H9 (cell line): ENCODE data around the gene ST6GALNAC3. TPM values are rescaled to one million over a fixed set of nuclear protein-coding genes. Genes with fewer than 3 reads are reported as not detected.

Experiments
- DNase-seq: peaks from one replicate; pipeline ENCODE4 v3.0.0-alpha.2; 2017
- H2AFZ ChIP-seq: one replicate; pipeline ENCODE4 v1.6.1; 2013; ENCODE audit warnings: mild to moderate bottlenecking, low read length, control low read depth, moderate library complexity
- H2AK5ac ChIP-seq: 2 replicates; pipeline ENCODE4 v1.6.1; 2013; ENCODE audit warnings: low read length, control low read depth, mixed read lengths; ENCODE audit not compliant: insufficient read length
- H2BK120ac ChIP-seq: one replicate; pipeline ENCODE4 v1.6.1; 2013; ENCODE audit warnings: low read depth, mild to moderate bottlenecking, low read length, control low read depth, inconsistent platforms; ENCODE audit not compliant: poor library complexity, severe bottlenecking
- H2BK12ac ChIP-seq: 2 replicates; pipeline ENCODE4 v1.6.1; 2013; ENCODE audit warnings: low read length, control low read depth, mixed read lengths, low read depth; ENCODE audit not compliant: insufficient read length
- H2BK15ac ChIP-seq: 2 replicates; pipeline ENCODE4 v1.6.1; 2013; ENCODE audit warnings: low read depth, low read length, control low read depth
- H2BK20ac ChIP-seq: one replicate; pipeline ENCODE4 v1.6.1; 2013; ENCODE audit warnings: low read depth, mild to moderate bottlenecking, low read length, control low read depth, inconsistent platforms; ENCODE audit not compliant: poor library complexity, severe bottlenecking
- H2BK5ac ChIP-seq: 2 replicates; pipeline ENCODE4 v1.6.1; 2013; ENCODE audit warnings: low read length, control low read depth, mixed read lengths; ENCODE audit not compliant: insufficient read length
- H3K14ac ChIP-seq: 2 replicates; pipeline ENCODE4 v1.6.1; 2013; ENCODE audit warnings: low read length, control low read depth; ENCODE audit not compliant: insufficient read depth
- H3K18ac ChIP-seq: 2 replicates; pipeline ENCODE4 v1.6.1; 2013; ENCODE audit warnings: low read depth, mild to moderate bottlenecking, mixed read lengths, low read length, control low read depth; ENCODE audit not compliant: insufficient read length
- H3K23ac ChIP-seq: 2 replicates; pipeline ENCODE4 v1.6.1; 2013; ENCODE audit warnings: low read length, control low read depth, mixed read lengths, low read depth; ENCODE audit not compliant: insufficient read length
- H3K23me2 ChIP-seq: 2 replicates; pipeline ENCODE4 v1.6.1; 2013; ENCODE audit warnings: low read depth, mild to moderate bottlenecking, mixed read lengths, low read length, control low read depth; ENCODE audit not compliant: insufficient read length, poor library complexity, severe bottlenecking
- H3K27ac ChIP-seq: 2 replicates; pipeline ENCODE4 v1.5.1; 2013; ENCODE audit warnings: low read length, control low read depth, mixed read lengths, low read depth; ENCODE audit not compliant: insufficient read length
- H3K27me3 ChIP-seq: 2 replicates; pipeline ENCODE4 v1.6.1; 2013; ENCODE audit warnings: low read length, control low read depth, inconsistent platforms; ENCODE audit not compliant: insufficient read depth
- H3K4ac ChIP-seq: 2 replicates; pipeline ENCODE4 v1.6.1; 2013; ENCODE audit warnings: low read depth, mild to moderate bottlenecking, control low read depth, inconsistent platforms, low read length, moderate library complexity
- H3K4me1 ChIP-seq: 2 replicates; pipeline ENCODE4 v1.6.1; 2013; ENCODE audit warnings: low read length, control low read depth, inconsistent platforms; ENCODE audit not compliant: insufficient read depth
- H3K4me2 ChIP-seq: 2 replicates; pipeline ENCODE4 v1.6.1; 2013; ENCODE audit warnings: low read length, control low read depth, mixed read lengths; ENCODE audit not compliant: insufficient read length, insufficient read depth
- H3K56ac ChIP-seq: 2 replicates; pipeline ENCODE4 v1.6.1; 2013; ENCODE audit warnings: low read depth, mild to moderate bottlenecking, mixed read lengths, low read length, control low read depth; ENCODE audit not compliant: insufficient read length
- H3K79me1 ChIP-seq: 2 replicates; pipeline ENCODE4 v1.6.1; 2013; ENCODE audit warnings: low read depth, mild to moderate bottlenecking, moderate library complexity, low read length, control low read depth, inconsistent platforms; ENCODE audit not compliant: insufficient read depth, poor library complexity, severe bottlenecking
- H3K79me2 ChIP-seq: 2 replicates; pipeline ENCODE4 v1.6.1; 2013; ENCODE audit warnings: low read length, control low read depth, inconsistent platforms; ENCODE audit not compliant: insufficient read depth
- H3K9ac ChIP-seq: 2 replicates; pipeline ENCODE4 v1.6.1; 2013; ENCODE audit warnings: low read length, control low read depth, mixed read lengths; ENCODE audit not compliant: insufficient read length; ENCODE audit errors: extremely low read depth
- H3K9me3 ChIP-seq: one replicate; pipeline ENCODE4 v1.6.1; 2013; ENCODE audit warnings: low read depth, low read length, inconsistent platforms; ENCODE audit not compliant: control insufficient read depth
- H3T11ph ChIP-seq: one replicate; pipeline ENCODE4 v1.6.1; 2013; ENCODE audit warnings: mild to moderate bottlenecking, low read length, control low read depth, inconsistent platforms
- H4K20me1 ChIP-seq: one replicate; pipeline ENCODE4 v1.6.1; 2013; ENCODE audit not compliant: control insufficient read depth, insufficient read length, insufficient read depth
- H4K5ac ChIP-seq: 2 replicates; pipeline ENCODE4 v1.6.1; 2013; ENCODE audit warnings: low read depth, mild to moderate bottlenecking, mixed read lengths, low read length, control low read depth; ENCODE audit not compliant: insufficient read length
- H4K8ac ChIP-seq: replicated peaks from 2 replicates; pipeline ENCODE4 v1.6.1; 2013; ENCODE audit warnings: low read length, control low read depth, mixed read lengths, low read depth; ENCODE audit not compliant: insufficient read length
- H4K91ac ChIP-seq: 2 replicates; pipeline ENCODE4 v1.6.1; 2013; ENCODE audit warnings: low read depth, mild to moderate bottlenecking, moderate library complexity, mixed read lengths, low read length, control low read depth; ENCODE audit not compliant: insufficient read length
- H3K27ac Mint-ChIP-seq, 3 experiments: 2 replicates in 2 of 3; 3 replicates in 1 of 3; pipeline ENCODE4 v1.8.0; 2020 to 2021; ENCODE audit warnings: mixed read lengths in 3 of 3, mild to moderate bottlenecking in 1 of 3, moderate library complexity in 1 of 3
- H3K27me3 Mint-ChIP-seq: 2 replicates; pipeline ENCODE4 v1.8.0; 2021; ENCODE audit warnings: low read depth, mild to moderate bottlenecking, moderate library complexity, mixed read lengths
- H3K36me3 Mint-ChIP-seq, 3 experiments: 2 replicates in 2 of 3; 3 replicates in 1 of 3; pipeline ENCODE4 v1.8.0; 2020 to 2021; ENCODE audit warnings: low read depth in 3 of 3, mixed read lengths in 3 of 3; ENCODE audit not compliant: insufficient read depth in 1 of 3
- H3K4me1 Mint-ChIP-seq, 2 experiments: 2 replicates each; pipeline ENCODE4 v1.8.0; 2020; ENCODE audit warnings: mixed read lengths in 2 of 2
- H3K4me3 Mint-ChIP-seq, 2 experiments: 2 replicates in 1 of 2; 3 replicates in 1 of 2; pipeline ENCODE4 v1.8.0; 2020 to 2021; ENCODE audit warnings: mild to moderate bottlenecking in 2 of 2, mixed read lengths in 2 of 2, moderate library complexity in 1 of 2
- H3K9me3 Mint-ChIP-seq, 2 experiments: 2 replicates in 1 of 2; 3 replicates in 1 of 2; pipeline ENCODE4 v1.8.0; 2020; ENCODE audit warnings: mild to moderate bottlenecking in 2 of 2, mixed read lengths in 2 of 2, moderate library complexity in 1 of 2
- CTCF ChIP-seq: fragments of 200-600 bp; sonication (generic); conservative IDR thresholded peaks from 3 replicates; pipeline ENCODE4 v1.8.0; 2021; ENCODE audit warnings: antibody characterized with exemption, mild to moderate bottlenecking
- WGBS: extraction: QIAGEN DNeasy Blood & Tissue Kit; methylation state at CpG from one replicate; pipeline ENCODE4 v1.1.7; 2013; ENCODE audit warnings: missing lambda C conversion rate, low lambda C conversion rate, mixed read lengths; ENCODE audit not compliant: insufficient read length; ENCODE audit errors: extremely low coverage; 5-methylcytosine and 5-hydroxymethylcytosine counted together
- total RNA-seq: library from RNA; stranded (reverse); gene quantifications from 2 replicates; pipeline ENCODE4 v1.2.1, GENCODE V29; 2021

Gene ST6GALNAC3
- total RNA-seq, 1 experiment from 2014 or later = 11.2 TPM

DNA sequence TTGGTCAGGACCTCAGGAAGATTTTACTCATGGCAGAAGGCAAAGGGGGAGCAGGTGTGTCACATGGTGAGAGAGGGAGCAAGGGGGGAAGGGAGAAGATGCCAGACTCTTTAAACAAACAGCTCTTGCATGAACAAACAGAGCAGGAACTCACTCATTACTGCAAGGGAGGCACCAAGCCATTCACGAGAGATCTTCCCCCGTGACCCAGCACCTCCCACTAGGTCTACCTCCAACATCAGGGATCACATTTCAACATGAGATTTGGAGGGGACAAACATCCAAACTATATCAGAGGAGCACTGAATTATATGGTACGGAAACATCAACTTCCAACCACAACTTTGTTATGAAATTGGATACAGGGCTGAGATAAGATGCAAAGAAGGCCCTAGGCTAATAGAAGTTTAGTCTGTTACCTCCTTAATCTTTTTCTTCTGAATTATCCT lies 164.9 kb downstream of the ST6GALNAC3 start:
- peak overlapping the region; percentile 11 to 92 (median 73); a peak in 6 of 7 replicates for H3K27ac Mint-ChIP-seq
- H2AK5ac ChIP-seq = no peak overlapping the region
- no peak overlapping the region for H2BK12ac ChIP-seq
- no peak overlapping the region for H3K18ac ChIP-seq
- H3K79me2 ChIP-seq = no peaks in the 10 kb centered on the region
- H3K9me3 Mint-ChIP-seq = peaks cover 16 to 20% of the 10 kb centered on the region in 2 experiments
- no peak overlapping the region for H3K56ac ChIP-seq
- H3K4me3 Mint-ChIP-seq = peak overlapping the region in 1 of 2 experiments; percentile 53; a peak in 1 of 5 replicates
- H3K4me1 Mint-ChIP-seq = peaks cover 36 to 46% of the 10 kb centered on the region in 2 experiments
- no CpG with 5 or more reads among the region's 3 CpGs for WGBS
- no peak overlapping the region for H4K91ac ChIP-seq
- no peak overlapping the region for H3T11ph ChIP-seq
- no peak for TF ChIP-seq CTCF
- no peaks in the 10 kb centered on the region for H4K20me1 ChIP-seq
- H4K8ac ChIP-seq = no peak overlapping the region
- H2BK20ac ChIP-seq = no peak overlapping the region
- DNase-seq = no peak
- H3K23ac ChIP-seq = no peak overlapping the region
- no peak overlapping the region for H3K4ac ChIP-seq
- H3K36me3 Mint-ChIP-seq = peaks cover 16 to 25% (median 22%) of the 10 kb centered on the region in 3 experiments
- H3K9ac ChIP-seq = no peak overlapping the region
- no peak overlapping the region for H2BK5ac ChIP-seq
- H3K9me3 ChIP-seq = no peaks in the 10 kb centered on the region
- no peaks in the 10 kb centered on the region for H3K27me3 ChIP-seq
- H4K5ac ChIP-seq = no peak overlapping the region
- no peaks in the 10 kb centered on the region for H3K79me1 ChIP-seq
- no peak overlapping the region for H2BK120ac ChIP-seq
- H3K27ac ChIP-seq = no peak overlapping the region
- peaks cover 12% of the 10 kb centered on the region for H3K4me1 ChIP-seq
- H3K27me3 Mint-ChIP-seq = no peaks in the 10 kb centered on the region
- H3K4me2 ChIP-seq = no peak overlapping the region
- H3K14ac ChIP-seq = no peak overlapping the region
- no peaks in the 10 kb centered on the region for H3K23me2 ChIP-seq
- no peak overlapping the region for H2BK15ac ChIP-seq
- H2AFZ ChIP-seq = no peak overlapping the region
